ENCODE data around the gene NXPE3.

DNA sequence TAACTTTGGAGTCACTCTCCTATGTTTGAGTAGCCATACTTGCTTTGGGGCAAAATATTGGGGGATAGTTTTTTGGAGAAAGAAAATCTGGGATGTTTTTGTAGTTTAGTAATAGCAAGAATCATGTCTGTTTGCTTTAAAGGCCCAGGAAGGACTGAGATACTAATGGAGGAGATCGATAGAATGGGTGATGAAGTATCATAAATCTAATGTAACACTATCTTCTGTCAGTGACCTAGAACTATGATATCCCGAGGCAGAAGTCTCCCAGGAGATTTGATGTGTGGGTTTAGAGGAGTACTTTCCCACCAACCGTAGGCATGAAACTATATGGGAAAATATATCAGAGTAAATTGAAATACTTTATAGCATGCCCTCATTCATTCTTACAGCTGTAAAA lies 49.3 kb downstream of the NXPE3 start:
- TF ChIP-seq, protein P1, sequence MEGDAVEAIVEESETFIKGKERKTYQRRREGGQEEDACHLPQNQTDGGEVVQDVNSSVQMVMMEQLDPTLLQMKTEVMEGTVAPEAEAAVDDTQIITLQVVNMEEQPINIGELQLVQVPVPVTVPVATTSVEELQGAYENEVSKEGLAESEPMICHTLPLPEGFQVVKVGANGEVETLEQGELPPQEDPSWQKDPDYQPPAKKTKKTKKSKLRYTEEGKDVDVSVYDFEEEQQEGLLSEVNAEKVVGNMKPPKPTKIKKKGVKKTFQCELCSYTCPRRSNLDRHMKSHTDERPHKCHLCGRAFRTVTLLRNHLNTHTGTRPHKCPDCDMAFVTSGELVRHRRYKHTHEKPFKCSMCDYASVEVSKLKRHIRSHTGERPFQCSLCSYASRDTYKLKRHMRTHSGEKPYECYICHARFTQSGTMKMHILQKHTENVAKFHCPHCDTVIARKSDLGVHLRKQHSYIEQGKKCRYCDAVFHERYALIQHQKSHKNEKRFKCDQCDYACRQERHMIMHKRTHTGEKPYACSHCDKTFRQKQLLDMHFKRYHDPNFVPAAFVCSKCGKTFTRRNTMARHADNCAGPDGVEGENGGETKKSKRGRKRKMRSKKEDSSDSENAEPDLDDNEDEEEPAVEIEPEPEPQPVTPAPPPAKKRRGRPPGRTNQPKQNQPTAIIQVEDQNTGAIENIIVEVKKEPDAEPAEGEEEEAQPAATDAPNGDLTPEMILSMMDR (IDR thresholded peaks at IDR 0.05): no peak
- TF ChIP-seq EP300 (IDR thresholded peaks at IDR 0.05): no peak
